ACC112 (cell line): ENCODE data around the gene SOHLH1.

Experiments used
- H2AFZ ChIP-seq: fragments of 200-600 bp; sonication (generic); one replicate; pipeline ENCODE4 v1.6.0; 2017; ENCODE audit warnings: antibody characterized with exemption, low read length; ENCODE audit not compliant: unreplicated experiment
- H3K27ac ChIP-seq: fragments of 200-600 bp; sonication (generic); 2 replicates; pipeline ENCODE4 v1.5.1; 2014; ENCODE audit warnings: low read depth, mild to moderate bottlenecking, antibody characterized with exemption, low read length, moderate library complexity
- H3K27me3 ChIP-seq: fragments of 200-600 bp; sonication (generic); 2 replicates; pipeline ENCODE4 v1.6.1; 2014; ENCODE audit warnings: mild to moderate bottlenecking, antibody characterized with exemption, low read length, moderate library complexity, mixed read lengths; ENCODE audit not compliant: insufficient read depth
- H3K36me3 ChIP-seq: fragments of 200-600 bp; sonication (generic); 2 replicates; pipeline ENCODE4 v1.6.1; 2016; ENCODE audit warnings: mild to moderate bottlenecking, antibody characterized with exemption, low read length, moderate library complexity, mixed read lengths; ENCODE audit not compliant: insufficient read depth
- H3K4me1 ChIP-seq: fragments of 200-600 bp; sonication (generic); one replicate; pipeline ENCODE4 v1.6.1; 2016; ENCODE audit warnings: low read length, mixed read lengths; ENCODE audit not compliant: insufficient read depth, unreplicated experiment, control insufficient read depth
- H3K4me3 ChIP-seq: fragments of 200-600 bp; sonication (generic); 2 replicates; pipeline ENCODE4 v1.5.1; 2014; ENCODE audit warnings: mild to moderate bottlenecking, low read depth, low read length
- H3K79me2 ChIP-seq: fragments of 200-600 bp; sonication (generic); one replicate; pipeline ENCODE4 v1.6.0; 2016; ENCODE audit warnings: low read length; ENCODE audit not compliant: control insufficient read depth, unreplicated experiment, insufficient read depth

Gene SOHLH1

DNA sequence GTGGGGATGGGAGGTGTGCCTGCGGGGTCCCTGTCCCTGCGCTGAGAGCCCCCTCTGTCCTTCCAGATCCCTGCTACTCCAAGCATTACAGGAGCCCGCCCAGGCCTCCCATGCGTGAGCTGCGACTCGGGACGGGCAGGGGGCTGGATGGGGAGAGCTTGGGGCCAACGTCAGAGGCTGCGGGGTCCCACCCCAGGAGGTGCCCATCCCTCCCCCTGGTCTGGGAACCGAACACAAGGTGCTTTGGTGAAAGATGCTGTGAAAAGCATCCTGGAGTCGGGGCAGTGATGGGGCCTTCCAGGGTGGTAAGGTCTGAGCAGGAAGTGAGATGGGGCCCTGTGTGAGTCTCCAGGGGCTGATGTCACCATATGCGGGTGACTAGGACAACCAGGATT, 33.5 kb downstream of the SOHLH1 start:
- no peak overlapping the region for H3K27ac ChIP-seq
- no peaks in the 10 kb centered on the region for H3K79me2 ChIP-seq
- H3K4me1 ChIP-seq, result peaks cover 2% of the 10 kb centered on the region
- no peak overlapping the region for H2AFZ ChIP-seq
- no peaks in the 10 kb centered on the region for H3K36me3 ChIP-seq
- no peak overlapping the region for H3K4me3 ChIP-seq
- H3K27me3 ChIP-seq, result peaks cover 7% of the 10 kb centered on the region

- H3K36me3 ChIP-seq, result no peaks in the 10 kb centered on the region
- no peak overlapping the region for H3K27ac ChIP-seq
- peaks cover 7% of the 10 kb centered on the region for H3K27me3 ChIP-seq
- H3K4me1 ChIP-seq, result peaks cover 2% of the 10 kb centered on the region
- no peaks in the 10 kb centered on the region for H3K79me2 ChIP-seq
- no peak overlapping the region for H2AFZ ChIP-seq
- H3K4me3 ChIP-seq, result no peak overlapping the region
Observed at GRCh38 chr9:135664801-135665794, 34.2 kb downstream of the SOHLH1 start.

GRCh38 chr9:135664266-135664665, 35.0 kb downstream of the SOHLH1 start:
- no peak overlapping the region for H2AFZ ChIP-seq
- H3K4me3 ChIP-seq, result no peak overlapping the region
- H3K36me3 ChIP-seq, result no peaks in the 10 kb centered on the region
- H3K27me3 ChIP-seq, result peaks cover 7% of the 10 kb centered on the region
- H3K79me2 ChIP-seq, result no peaks in the 10 kb centered on the region
- peaks cover 2% of the 10 kb centered on the region for H3K4me1 ChIP-seq
- H3K27ac ChIP-seq, result no peak overlapping the region

DNA sequence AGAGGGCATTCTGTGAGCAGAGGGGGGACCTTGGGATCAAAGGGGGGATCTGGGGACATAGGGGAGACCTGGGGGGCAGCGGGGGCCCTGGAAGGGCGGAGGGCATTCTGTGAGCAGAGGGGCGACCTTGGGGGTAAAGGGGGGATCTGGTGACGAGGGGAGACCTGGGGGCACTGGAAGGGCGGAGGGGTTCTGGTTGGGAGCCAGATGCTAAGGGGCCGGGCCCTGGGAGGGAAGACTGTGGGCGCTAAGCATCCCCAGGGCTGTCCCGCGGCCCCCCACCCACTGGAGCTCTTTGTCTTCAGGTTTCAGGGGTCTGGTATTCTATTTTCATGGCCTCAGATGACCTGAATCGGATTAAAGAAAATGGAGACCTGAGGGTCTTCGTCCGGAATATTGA, 35.4 kb downstream of the SOHLH1 start:
- H2AFZ ChIP-seq, result no peak overlapping the region
- no peak overlapping the region for H3K4me3 ChIP-seq
- H3K36me3 ChIP-seq, result no peaks in the 10 kb centered on the region
- peaks cover 2% of the 10 kb centered on the region for H3K4me1 ChIP-seq
- peaks cover 7% of the 10 kb centered on the region for H3K27me3 ChIP-seq
- H3K27ac ChIP-seq, result no peak overlapping the region
- no peaks in the 10 kb centered on the region for H3K79me2 ChIP-seq

DNA sequence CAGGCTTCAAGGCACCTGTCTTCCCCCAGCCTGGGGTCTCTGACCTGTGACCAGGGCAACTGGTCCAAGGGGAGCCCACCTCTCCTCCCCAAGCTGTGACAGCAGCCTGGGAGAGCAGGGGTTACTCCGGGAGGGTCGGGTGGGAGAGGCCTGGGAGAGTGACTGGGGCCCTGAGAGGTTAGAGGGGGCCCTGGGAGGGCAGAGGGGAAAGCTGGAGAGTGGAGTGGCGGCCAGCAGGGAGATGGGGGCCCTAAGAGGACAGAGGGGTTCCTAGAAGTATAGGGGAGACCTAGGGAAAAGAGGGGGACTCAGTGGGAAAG, 35.9 kb downstream of the SOHLH1 start:
- Histone ChIP-seq H3K79me2 (no peaks in the 10 kb centered on the region), H2AFZ (no peak overlapping the region), H3K36me3 (no peaks in the 10 kb centered on the region), H3K4me1 (peaks cover 2% of the 10 kb centered on the region), H3K27me3 (peaks cover 7% of the 10 kb centered on the region), H3K4me3 (no peak overlapping the region), H3K27ac (no peak overlapping the region)

DNA sequence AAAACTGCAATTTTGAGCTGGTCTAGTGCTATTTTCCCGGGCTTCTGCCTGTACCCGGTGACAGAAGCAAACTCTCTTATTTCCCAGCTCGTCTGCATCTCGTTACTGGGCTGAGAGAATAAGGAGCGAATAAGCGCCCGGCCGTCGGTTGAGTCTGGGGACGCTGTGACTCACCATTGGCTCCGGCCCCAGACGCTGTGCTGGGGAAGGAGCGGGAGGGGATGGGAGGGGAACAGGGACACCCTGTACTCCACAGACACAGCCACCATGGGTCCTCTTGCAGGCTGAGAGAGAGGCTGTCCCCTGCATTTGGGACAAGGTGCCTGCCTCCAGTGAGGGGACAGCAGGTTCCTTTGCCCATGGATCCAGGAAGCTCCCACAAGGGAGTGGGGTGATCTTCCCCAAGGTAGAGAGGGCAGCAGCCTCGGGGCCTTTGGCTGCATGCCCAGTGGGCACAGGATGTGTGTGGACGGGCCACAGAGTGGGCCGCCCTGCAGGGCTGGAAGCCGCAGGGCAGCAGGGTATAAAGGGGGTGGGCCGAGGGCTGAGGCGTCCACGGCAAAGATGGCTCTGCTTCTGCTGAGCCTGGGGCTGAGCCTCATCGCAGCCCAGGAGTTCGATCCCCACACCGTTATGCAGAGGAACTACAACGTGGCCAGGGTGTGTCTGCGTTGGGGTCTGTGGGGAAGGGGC, 36.4 kb downstream of the SOHLH1 start, which contains the start of gene LCN9:
TSS of gene LCN9 (plus strand) at position 552 of the 693 bp plus-strand sequence. CDS start at position 565, 13 bp downstream.
- no peak within 1 kb of the TSS for H3K27ac ChIP-seq
- H3K4me1 ChIP-seq, result peaks cover 2% of the 10 kb centered on the region
- H3K27me3 ChIP-seq, result peaks cover 7% of the 10 kb centered on the region
- H2AFZ ChIP-seq, result no peak within 1 kb of the TSS
- H3K4me3 ChIP-seq, result no peak within 1 kb of the TSS
- no peaks in the 10 kb centered on the region for H3K36me3 ChIP-seq
- no peaks in the 10 kb centered on the region for H3K79me2 ChIP-seq

- Histone ChIP-seq H3K4me1 (peaks cover 2% of the 10 kb centered on the region), H3K79me2 (no peaks in the 10 kb centered on the region), H3K27ac (no peak overlapping the region), H3K36me3 (no peaks in the 10 kb centered on the region), H3K27me3 (peaks cover 15% of the 10 kb centered on the region), H3K4me3 (no peak overlapping the region), H2AFZ (no peak overlapping the region)
Observed at GRCh38 chr9:135661816-135662560, 37.3 kb downstream of the SOHLH1 start.

GRCh38 chr9:135660407-135660806, 38.9 kb downstream of the SOHLH1 start:
- Histone ChIP-seq H3K4me1 (peaks cover 2% of the 10 kb centered on the region), H3K27me3 (peaks cover 10% of the 10 kb centered on the region; the same call in 1 of the 2 replicates), H2AFZ (no peak overlapping the region), H3K4me3 (no peak overlapping the region), H3K36me3 (no peaks in the 10 kb centered on the region), H3K79me2 (no peaks in the 10 kb centered on the region), H3K27ac (no peak overlapping the region)

DNA sequence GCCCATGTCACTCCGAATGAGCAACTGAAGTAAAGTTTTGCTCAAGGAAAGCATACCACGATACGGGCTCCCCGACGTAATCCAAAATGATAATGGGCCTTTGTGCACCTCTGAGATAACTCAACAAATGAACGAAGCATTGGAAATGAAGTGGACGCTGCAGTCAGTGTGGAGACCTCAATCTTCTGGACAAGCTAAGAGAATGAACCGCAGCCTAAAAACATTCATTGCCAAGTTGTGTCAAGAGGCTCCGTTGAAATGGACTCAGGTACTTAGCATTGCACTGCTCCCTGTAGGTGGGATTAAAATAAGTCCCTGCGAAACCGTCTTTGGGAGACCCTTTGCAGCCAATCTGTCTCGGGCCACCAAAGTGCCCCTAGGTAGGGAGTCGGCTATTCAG, 40.0 kb downstream of the SOHLH1 start:
- H3K27ac ChIP-seq, result no peak overlapping the region
- no peaks in the 10 kb centered on the region for H3K36me3 ChIP-seq
- no peak overlapping the region for H2AFZ ChIP-seq
- H3K27me3 ChIP-seq, result peaks cover 20% of the 10 kb centered on the region; the same call in 1 of the 2 replicates
- H3K4me3 ChIP-seq, result no peak overlapping the region
- no peaks in the 10 kb centered on the region for H3K79me2 ChIP-seq
- peaks cover 2% of the 10 kb centered on the region for H3K4me1 ChIP-seq

GRCh38 chr9:135657416-135657815, 41.9 kb downstream of the SOHLH1 start:
- Histone ChIP-seq H3K4me1 (no peaks in the 10 kb centered on the region), H3K79me2 (no peaks in the 10 kb centered on the region), H3K27me3 (peaks cover 20% of the 10 kb centered on the region; the same call in 1 of the 2 replicates), H2AFZ (no peak overlapping the region), H3K27ac (no peak overlapping the region), H3K36me3 (no peaks in the 10 kb centered on the region), H3K4me3 (no peak overlapping the region)
